ENCODE data around the gene GAK. TPM values are rescaled to one million over a fixed set of nuclear protein-coding genes. Genes with fewer than 3 reads are reported as not detected.

The GAK gene
- total and polyA plus RNA-seq, 2 experiments from 2014 or later: 59.8 to 144 TPM

DNA sequence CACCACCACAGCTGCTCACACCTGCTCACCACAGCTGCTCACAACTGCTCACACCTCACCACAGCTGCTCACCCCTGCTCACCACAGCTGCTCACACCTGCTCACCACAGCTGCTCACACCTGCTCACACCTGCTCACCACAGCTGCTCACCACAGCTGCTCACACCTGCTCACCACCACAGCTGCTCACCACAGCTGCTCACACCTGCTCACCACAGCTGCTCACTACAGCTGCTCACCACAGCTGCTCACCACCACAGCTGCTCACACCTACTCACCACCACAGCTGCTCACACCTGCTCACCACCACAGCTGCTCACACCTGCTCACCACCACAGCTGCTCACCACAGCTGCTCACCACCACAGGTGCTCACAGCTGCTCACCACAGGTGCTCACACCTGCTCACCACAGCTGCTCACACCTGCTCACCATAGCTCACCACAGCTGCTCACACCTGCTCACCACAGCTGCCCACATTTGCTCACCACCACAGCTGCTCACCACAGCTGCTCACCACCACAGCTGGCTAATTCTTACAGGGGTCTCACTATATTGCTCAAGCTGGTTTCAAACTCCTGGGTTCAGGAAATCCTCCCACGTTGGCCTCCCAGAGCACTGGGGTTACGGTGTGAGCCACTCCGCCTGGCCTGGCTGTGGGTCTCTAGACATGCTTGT, 75.8 kb downstream of the GAK start:
- DNase-seq (ENCODE audit: low read depth in 1 of 2, low spot score in 1 of 2): no peak
- no peaks in the 10 kb centered on the region for H3K27me3 ChIP-seq
- H3K4me3 ChIP-seq: no peak overlapping the region
- H3K27ac ChIP-seq: no peak overlapping the region
- H3K9me3 ChIP-seq (ENCODE audit: low read depth): no peaks in the 10 kb centered on the region
- peaks cover 21% of the 10 kb centered on the region for H3K36me3 ChIP-seq
- H3K4me1 ChIP-seq (ENCODE audit: low read depth): no peaks in the 10 kb centered on the region
- TF ChIP-seq, protein P1, sequence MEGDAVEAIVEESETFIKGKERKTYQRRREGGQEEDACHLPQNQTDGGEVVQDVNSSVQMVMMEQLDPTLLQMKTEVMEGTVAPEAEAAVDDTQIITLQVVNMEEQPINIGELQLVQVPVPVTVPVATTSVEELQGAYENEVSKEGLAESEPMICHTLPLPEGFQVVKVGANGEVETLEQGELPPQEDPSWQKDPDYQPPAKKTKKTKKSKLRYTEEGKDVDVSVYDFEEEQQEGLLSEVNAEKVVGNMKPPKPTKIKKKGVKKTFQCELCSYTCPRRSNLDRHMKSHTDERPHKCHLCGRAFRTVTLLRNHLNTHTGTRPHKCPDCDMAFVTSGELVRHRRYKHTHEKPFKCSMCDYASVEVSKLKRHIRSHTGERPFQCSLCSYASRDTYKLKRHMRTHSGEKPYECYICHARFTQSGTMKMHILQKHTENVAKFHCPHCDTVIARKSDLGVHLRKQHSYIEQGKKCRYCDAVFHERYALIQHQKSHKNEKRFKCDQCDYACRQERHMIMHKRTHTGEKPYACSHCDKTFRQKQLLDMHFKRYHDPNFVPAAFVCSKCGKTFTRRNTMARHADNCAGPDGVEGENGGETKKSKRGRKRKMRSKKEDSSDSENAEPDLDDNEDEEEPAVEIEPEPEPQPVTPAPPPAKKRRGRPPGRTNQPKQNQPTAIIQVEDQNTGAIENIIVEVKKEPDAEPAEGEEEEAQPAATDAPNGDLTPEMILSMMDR (IDR thresholded peaks at IDR 0.05; ENCODE audit: low read depth, low read length): no peak

DNA sequence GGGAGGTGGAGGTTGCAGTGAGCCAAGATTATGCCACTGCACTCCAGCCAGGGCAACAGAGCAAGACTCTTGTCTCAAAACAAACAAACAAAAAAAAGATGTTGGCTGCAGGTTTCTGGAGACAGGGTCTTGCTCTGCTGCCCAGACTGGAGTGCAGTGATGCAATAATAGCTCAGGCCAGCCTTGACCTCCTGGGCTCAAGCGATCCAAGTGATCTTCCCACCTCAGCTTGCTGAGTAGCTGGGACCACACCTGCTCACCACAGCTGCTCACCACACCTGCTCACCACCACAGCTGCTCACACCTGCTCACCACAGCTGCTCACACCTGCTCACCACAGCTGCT, 76.3 kb downstream of the GAK start:
- H3K36me3 ChIP-seq: peaks cover 16% of the 10 kb centered on the region
- no peaks in the 10 kb centered on the region for H3K9me3 ChIP-seq (ENCODE audit: low read depth)
- H3K27me3 ChIP-seq: no peaks in the 10 kb centered on the region
- no peak overlapping the region for H3K27ac ChIP-seq
- DNase-seq (ENCODE audit: low read depth in 1 of 2, low spot score in 1 of 2): no peak
- no peak overlapping the region for H3K4me3 ChIP-seq
- TF ChIP-seq, protein P1 (IDR thresholded peaks at IDR 0.05; ENCODE audit: low read depth, low read length): no peak
- no peaks in the 10 kb centered on the region for H3K4me1 ChIP-seq (ENCODE audit: low read depth)

DNA sequence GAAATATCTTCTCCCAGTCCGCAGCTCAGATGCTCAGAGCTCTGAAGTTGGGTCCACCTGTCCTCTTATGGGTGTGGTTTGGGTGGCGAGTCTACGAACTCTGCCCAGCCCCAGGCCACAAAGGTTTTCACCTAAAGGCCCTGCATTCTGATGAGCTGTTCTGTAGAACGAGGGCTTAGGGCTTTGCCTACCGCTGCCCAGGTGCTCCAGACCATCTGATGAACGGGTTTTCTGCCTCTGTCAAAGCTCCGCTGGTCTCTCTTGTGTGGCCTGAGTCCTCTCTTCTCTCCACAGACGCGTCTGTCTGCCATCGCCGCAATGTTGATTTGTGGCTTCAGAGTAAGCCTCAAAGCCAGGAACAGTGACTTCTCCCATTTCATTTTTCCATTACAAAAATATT, 77.8 kb downstream of the GAK start:
- H3K36me3 ChIP-seq: peaks cover 11% of the 10 kb centered on the region
- TF ChIP-seq, protein P1 (IDR thresholded peaks at IDR 0.05; ENCODE audit: low read depth, low read length): no peak
- H3K9me3 ChIP-seq (ENCODE audit: low read depth): no peaks in the 10 kb centered on the region
- H3K4me1 ChIP-seq (ENCODE audit: low read depth): no peaks in the 10 kb centered on the region
- no peak overlapping the region for H3K27ac ChIP-seq
- DNase-seq (ENCODE audit: low read depth in 1 of 2, low spot score in 1 of 2): no peak
- no peak overlapping the region for H3K4me3 ChIP-seq
- H3K27me3 ChIP-seq: no peaks in the 10 kb centered on the region

DNA sequence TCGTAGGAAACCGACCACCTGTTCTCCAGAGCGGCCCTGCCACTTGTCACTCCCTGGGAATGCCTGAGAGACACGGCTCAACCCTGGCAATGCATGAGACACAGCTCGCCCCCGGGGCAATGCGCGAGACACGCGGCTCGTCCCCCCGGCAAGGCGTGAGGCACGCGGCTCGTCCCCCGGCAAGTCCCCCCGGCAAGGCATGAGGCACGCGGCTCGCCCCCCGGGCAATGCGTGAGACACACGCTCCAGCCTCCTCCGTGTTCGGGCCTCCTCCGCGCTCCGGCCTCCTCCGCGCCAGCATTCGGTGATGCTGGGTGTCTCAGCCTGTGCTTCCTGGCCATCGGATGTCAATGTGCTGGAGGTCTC, 78.7 kb downstream of the GAK start:
- TF ChIP-seq, protein P1 (IDR thresholded peaks at IDR 0.05; ENCODE audit: low read depth, low read length): no peak
- Histone ChIP-seq H3K4me1 (ENCODE audit: low read depth) (no peaks in the 10 kb centered on the region), H3K27ac (no peak overlapping the region), H3K27me3 (no peaks in the 10 kb centered on the region), H3K36me3 (peaks cover 11% of the 10 kb centered on the region), H3K4me3 (no peak overlapping the region), H3K9me3 (ENCODE audit: low read depth) (no peaks in the 10 kb centered on the region)
- no peak for DNase-seq (ENCODE audit: low read depth in 1 of 2, low spot score in 1 of 2)

DNA sequence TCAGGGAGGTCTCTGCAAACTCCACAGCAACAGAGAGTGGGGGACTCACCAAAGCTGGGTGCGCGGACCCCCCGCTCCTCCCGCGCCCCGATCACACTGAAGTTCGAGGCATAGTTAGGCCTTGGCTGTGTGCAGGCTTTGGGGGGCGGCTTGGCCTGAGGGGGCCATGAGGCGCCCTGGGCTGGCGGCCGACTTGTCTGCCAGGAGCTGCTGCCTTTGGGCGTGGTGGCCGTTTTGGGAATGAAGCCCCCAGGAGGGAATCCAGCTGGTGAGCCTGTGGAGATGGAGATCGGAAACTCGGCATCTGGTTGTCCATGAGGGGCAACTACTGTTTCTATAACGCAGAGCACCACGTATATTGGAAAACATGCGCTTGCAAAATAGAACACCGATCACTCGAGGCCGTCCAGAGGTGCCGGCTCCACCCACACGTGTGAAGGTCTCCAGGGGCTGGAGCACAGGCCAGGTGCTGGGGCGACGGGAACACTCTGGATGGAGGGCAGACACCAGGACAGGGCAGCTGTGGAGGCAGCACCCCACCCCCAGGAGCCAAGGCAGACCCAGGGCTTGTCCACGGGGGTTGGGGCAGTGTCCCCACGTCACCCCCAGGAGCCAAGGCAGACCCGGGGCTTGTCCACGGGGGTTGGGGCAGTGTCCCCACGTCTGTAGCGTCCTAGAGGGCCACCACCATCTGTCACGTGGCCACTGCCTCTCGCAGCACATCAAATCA, 80.2 kb downstream of the GAK start:
- no peak for DNase-seq (ENCODE audit: low read depth in 1 of 2, low spot score in 1 of 2)
- Histone ChIP-seq H3K36me3 (peaks cover 1% of the 10 kb centered on the region), H3K4me3 (no peak overlapping the region), H3K27ac (no peak overlapping the region), H3K9me3 (ENCODE audit: low read depth) (no peaks in the 10 kb centered on the region), H3K4me1 (ENCODE audit: low read depth) (no peaks in the 10 kb centered on the region), H3K27me3 (no peaks in the 10 kb centered on the region)
- TF ChIP-seq, protein P1 (IDR thresholded peaks at IDR 0.05; ENCODE audit: low read depth, low read length): no peak

Measured in cardiac muscle cell (in vitro differentiated cells and primary cell).